ENCODE data around the gene XCR1. TPM values are rescaled to one million over a fixed set of nuclear protein-coding genes. Genes with fewer than 3 reads are reported as not detected.

The XCR1 gene
- not detected in 2 replicates for total RNA-seq

GRCh38 chr3:46027021-46027705 is at the start of gene XCR1:
TSS of gene XCR1 (minus strand) at chr3:46027483. CDS start at chr3:46021947, 5,536 bp downstream.

GRCh38 chr3:45995236-45996192 is 31.8 kb downstream of the XCR1 start, which contains the start of gene FYCO1:
TSS of gene FYCO1 (minus strand) at chr3:45995824. CDS start at chr3:45984910, 10,914 bp downstream.

Other genes with a start within 250 kb of the XCR1 start
- not detected in 2 replicates for gene SLC6A20, start 230.9 kb downstream of the XCR1 start, total RNA-seq
- 12.8 and 15.4 TPM in 2 replicates for gene LZTFL1, start 185.4 kb downstream of the XCR1 start, total RNA-seq
- not detected in 2 replicates for gene CCR9, start 140.9 kb downstream of the XCR1 start, total RNA-seq
- gene CXCR6, start 84.0 kb downstream of the XCR1 start, total RNA-seq = not detected in 2 replicates
- 10.0 and 13.4 TPM in 2 replicates for gene FYCO1, start 31.7 kb downstream of the XCR1 start, total RNA-seq
- 0.08 TPM in 1 of 2 replicates, not detected in the other for gene CCR1, start 180.8 kb upstream of the XCR1 start, total RNA-seq
- gene CCR3, start 215.0 kb upstream of the XCR1 start, total RNA-seq = not detected in 2 replicates